Measurements from ENCODE around the gene PRKD2.
A peak's percentile ranks its signal among the peaks of the same experiment; 100 is the strongest.

The PRKD2 gene

DNA sequence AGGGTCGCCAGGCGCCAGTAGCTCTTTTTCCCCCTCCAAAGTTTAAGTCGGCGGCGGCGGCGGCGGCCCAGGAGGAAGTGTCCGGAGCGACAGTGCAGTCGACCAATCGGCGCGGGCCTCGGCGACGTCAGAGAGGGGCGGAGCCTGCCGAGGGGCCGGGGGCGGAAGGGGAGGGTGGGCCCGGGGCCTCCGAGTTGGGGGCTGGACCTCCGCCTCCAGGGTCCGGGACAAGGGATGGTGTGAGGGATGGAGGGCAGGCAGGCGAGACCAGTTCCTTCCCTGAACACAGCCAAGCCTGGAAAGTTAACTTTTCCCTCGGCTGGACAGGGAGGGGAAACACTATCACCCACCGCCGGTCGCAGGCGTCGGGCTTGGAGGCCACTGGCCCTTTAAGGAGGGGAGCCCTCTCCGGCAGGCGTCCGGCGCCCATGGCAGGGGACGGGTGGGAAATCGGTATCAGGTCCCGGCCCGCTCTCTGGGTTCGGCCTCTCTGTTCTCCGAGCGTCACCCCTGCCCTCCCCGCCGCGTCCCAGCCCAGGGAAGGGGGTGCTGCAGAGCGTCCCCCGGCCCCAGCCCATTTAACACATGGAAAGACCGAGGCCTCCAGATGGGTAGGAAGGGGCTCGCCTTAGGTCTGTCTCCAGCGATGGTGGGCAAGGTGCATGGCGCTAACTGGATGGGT lies at the start of gene PRKD2:
Gene PRKD2, minus strand, starts transcription at position 81 of the 682 bp plus-strand sequence. CDS start 744 bp downstream, outside the sequence.
- Histone ChIP-seq H3K27ac (ENCODE audit: extremely low read depth, low read depth, low read length) (peak within 1 kb of the TSS; percentile 74), H3K4me1 (ENCODE audit: control insufficient read depth, insufficient read depth, low read length) (peaks cover 15% of the 10 kb centered on the region), H3K9me3 (ENCODE audit: control insufficient read depth, insufficient read depth, low read depth, low read length) (no peaks in the 10 kb centered on the region), H3K4me3 (ENCODE audit: low read depth, low read length) (peak within 1 kb of the TSS; percentile 81), H3K36me3 (ENCODE audit: control insufficient read depth in 2 of 2, insufficient read depth in 1 of 2, low read length in 2 of 2) (peaks cover 14 to 32% of the 10 kb centered on the region in 2 experiments; a peak in 2 of 3 replicates)
- ChIA-PET CTCF (no interaction called here), POLR2A (interaction anchor here (0.6 to 0.8 kb wide), 3 partner anchors 51 to 515 kb away, joined by 3 to 4 read pairs (median 3); no protein-coding TSS in a partner anchor)
- TF ChIP-seq SCRT1 (tag by site-specific recombination; IDR thresholded peaks at IDR 0.05; ENCODE audit: borderline replicate concordance) (no peak), MZF1 (tag by site-specific recombination; IDR thresholded peaks at IDR 0.05; ENCODE audit: borderline replicate concordance) (no peak), ZNF121 (tag by site-specific recombination; IDR thresholded peaks at IDR 0.05) (no peak), ZBTB48 (tag by site-specific recombination; IDR thresholded peaks at IDR 0.05) (peak; percentile 84), ZNF654 (tag by site-specific recombination; IDR thresholded peaks at IDR 0.05; ENCODE audit: low read depth) (no peak), ZNF157 (tag by site-specific recombination; IDR thresholded peaks at IDR 0.05) (no peak), RBAK (tag by site-specific recombination; IDR thresholded peaks at IDR 0.05) (no peak), ZNF394 (tag by site-specific recombination; IDR thresholded peaks at IDR 0.05; ENCODE audit: borderline replicate concordance) (no peak), SP2 (tag by site-specific recombination; IDR thresholded peaks at IDR 0.05) (peak; percentile 81), ZNF416 (tag by site-specific recombination; IDR thresholded peaks at IDR 0.05) (no peak), ZNF433 (tag by site-specific recombination; IDR thresholded peaks at IDR 0.05; ENCODE audit: low read depth) (no peak), ZNF777 (tag by site-specific recombination; IDR thresholded peaks at IDR 0.05; ENCODE audit: borderline replicate concordance) (no peak), BCL11B (tag by site-specific recombination; IDR thresholded peaks at IDR 0.05; ENCODE audit: low read depth) (peak; percentile 46; the same call in 1 of the 2 replicates), ZNF843 (tag by site-specific recombination; IDR thresholded peaks at IDR 0.05) (0 out of 2 replicates have a peak, but pooled peaks have one; percentile 12), ZNF24 (tag by site-specific recombination; IDR thresholded peaks at IDR 0.05) (no peak), ZBTB8A (tag by site-specific recombination; IDR thresholded peaks at IDR 0.05) (peak; percentile 86), ZBTB20 (tag by site-specific recombination; IDR thresholded peaks at IDR 0.05) (peak; percentile 57; the same call in 1 of the 2 replicates), BCL11A (tag by site-specific recombination; IDR thresholded peaks at IDR 0.05; ENCODE audit: low read depth) (no peak), ZNF549 (tag by site-specific recombination; IDR thresholded peaks at IDR 0.05) (no peak), ZNF2 (tag by site-specific recombination; IDR thresholded peaks at IDR 0.05) (no peak), ZNF776 (tag by site-specific recombination; IDR thresholded peaks at IDR 0.05; ENCODE audit: borderline replicate concordance) (no peak), KLF10 (tag by site-specific recombination; IDR thresholded peaks at IDR 0.05) (peak; percentile 6; the same call in 1 of the 2 replicates), ZNF155 (tag by site-specific recombination; IDR thresholded peaks at IDR 0.05) (no peak), ZNF423 (tag by site-specific recombination; IDR thresholded peaks at IDR 0.05) (no peak), ZBTB1 (tag by site-specific recombination; IDR thresholded peaks at IDR 0.05) (no peak), ATF2 (tag by site-specific recombination; IDR thresholded peaks at IDR 0.05; ENCODE audit: low read depth) (no peak), OVOL3 (tag by site-specific recombination; IDR thresholded peaks at IDR 0.05) (no peak), ZNF560 (tag by site-specific recombination; IDR thresholded peaks at IDR 0.05; ENCODE audit: borderline replicate concordance) (no peak), ZNF707 (tag by site-specific recombination; IDR thresholded peaks at IDR 0.05) (no peak), ZNF23 (tag by site-specific recombination; IDR thresholded peaks at IDR 0.05; ENCODE audit: borderline replicate concordance) (no peak), ZFHX2 (tag by site-specific recombination; conservative IDR thresholded peaks at IDR 0.05) (peak; percentile 70)
- TF ChIP-seq, protein P1, sequence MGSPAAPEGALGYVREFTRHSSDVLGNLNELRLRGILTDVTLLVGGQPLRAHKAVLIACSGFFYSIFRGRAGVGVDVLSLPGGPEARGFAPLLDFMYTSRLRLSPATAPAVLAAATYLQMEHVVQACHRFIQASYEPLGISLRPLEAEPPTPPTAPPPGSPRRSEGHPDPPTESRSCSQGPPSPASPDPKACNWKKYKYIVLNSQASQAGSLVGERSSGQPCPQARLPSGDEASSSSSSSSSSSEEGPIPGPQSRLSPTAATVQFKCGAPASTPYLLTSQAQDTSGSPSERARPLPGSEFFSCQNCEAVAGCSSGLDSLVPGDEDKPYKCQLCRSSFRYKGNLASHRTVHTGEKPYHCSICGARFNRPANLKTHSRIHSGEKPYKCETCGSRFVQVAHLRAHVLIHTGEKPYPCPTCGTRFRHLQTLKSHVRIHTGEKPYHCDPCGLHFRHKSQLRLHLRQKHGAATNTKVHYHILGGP (tag by site-specific recombination; IDR thresholded peaks at IDR 0.05) = no peak
